ENCODE measurements around the gene KCNA2.

The KCNA2 gene

DNA sequence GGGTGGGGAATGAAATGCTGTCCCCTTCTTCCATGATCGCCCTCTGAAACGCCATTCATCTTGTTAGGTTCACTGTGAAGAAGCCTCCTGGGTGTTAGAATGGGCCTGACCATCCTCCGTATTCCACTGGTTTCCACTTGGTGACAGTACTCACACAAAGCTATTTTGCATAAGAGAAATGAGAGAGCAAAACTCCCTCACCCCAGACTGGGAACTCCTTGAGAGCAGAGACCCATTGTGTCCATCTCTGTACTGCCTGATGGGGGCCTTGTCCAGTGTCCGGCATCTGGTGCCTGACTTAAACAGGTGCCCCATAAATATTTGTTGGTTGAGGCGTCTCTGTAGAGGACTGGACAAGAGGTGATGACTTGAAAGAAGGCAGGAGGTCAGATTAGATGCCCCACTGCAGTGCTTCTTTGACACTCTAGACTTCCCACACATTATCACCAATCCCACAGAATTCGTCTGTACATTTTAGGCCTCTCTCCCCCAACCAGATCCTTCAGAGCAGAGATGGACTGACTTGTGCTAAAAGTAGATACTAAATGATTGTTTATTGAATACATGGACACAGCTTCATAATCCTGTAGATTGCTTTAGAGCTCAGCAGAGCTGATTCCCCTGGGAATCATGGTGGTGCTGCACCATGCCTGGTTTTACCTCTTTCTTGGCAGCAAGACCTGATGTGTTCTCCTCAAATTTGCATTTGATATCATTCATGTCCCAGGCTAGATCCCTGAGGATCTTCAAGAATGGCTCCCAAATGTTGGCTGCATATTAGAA, 22.4 kb upstream of the KCNA2 start:
- no peak for DNase-seq (ENCODE audit: low read depth)

DNA sequence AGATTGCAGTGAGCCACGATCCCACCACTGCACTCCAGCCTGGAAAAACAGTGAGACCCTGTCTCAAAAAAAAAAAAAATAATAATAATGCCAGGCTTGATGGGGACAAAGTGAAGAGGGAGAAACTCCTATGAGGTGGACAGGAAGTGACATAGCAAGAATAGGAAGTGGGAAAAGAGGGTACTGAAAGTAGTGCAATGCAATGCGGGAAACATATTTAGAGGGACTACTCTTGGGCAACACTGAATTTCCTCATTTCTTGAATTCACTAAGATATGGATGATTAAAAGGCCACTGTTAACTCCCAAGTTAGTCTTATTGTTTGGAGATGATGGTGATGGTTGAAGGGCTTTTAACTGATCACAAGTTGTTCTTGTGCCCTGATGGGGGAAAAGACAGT, 21.6 kb upstream of the KCNA2 start:
- no peak for DNase-seq (ENCODE audit: low read depth)

DNA sequence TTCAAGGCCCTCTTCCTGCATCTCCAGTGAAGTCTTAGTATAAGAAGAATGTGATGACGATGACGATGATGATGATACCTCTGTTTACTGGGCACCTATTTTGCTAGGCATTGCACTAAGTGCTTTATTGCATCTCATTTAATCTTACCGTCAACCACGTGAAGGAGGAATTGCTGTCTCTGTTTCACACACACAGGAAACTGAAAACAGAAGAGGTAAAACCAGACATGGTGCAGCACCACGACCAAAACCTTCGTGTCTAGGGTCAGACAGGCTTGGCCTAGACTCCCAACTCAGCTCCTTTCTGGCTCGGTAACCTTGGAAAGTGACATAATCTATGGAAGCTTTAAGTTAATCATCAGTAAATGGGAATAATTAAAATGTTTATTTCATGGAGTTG, 20.7 kb upstream of the KCNA2 start:
- DNase-seq (ENCODE audit: low read depth), result no peak

DNA sequence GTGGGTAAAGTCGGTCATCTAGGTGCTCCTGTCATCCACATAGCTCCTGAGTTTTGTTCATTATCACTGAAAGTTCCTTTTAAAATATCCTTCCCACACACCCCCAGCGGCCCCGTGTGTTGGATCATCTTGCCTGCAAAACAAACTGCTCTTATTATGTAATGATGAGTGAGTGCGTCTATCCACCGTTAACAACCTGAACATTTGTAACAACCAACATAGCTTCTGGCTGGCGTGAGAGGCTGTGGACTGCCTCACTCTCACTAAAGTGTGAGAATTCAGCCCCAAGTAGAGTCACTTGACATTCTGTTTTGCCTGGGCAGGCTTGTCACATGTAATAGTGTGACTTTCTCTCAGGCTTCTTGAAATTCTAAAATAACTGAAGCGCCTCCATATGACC, 14.5 kb upstream of the KCNA2 start:
- no peak for DNase-seq (ENCODE audit: low read depth)

DNA sequence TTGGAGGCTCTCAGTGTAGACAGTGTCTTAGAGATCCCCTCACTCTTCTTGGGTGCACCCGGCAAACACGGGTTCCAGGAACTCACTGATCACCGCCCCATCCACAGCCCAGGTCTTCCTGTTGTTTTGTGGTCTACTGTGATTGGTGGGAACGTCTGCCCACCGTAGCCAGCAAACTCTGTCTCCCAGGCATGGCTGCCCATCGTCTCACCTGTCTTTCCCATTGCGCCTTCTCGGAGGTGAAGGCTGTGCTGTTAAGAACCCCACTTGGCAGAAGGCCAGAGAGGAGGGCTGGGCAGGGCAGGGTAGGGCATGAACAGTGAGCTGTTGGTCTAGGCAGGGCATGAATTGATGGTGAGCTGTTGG, 14.1 kb upstream of the KCNA2 start:
- DNase-seq (ENCODE audit: low read depth), result no peak

DNA sequence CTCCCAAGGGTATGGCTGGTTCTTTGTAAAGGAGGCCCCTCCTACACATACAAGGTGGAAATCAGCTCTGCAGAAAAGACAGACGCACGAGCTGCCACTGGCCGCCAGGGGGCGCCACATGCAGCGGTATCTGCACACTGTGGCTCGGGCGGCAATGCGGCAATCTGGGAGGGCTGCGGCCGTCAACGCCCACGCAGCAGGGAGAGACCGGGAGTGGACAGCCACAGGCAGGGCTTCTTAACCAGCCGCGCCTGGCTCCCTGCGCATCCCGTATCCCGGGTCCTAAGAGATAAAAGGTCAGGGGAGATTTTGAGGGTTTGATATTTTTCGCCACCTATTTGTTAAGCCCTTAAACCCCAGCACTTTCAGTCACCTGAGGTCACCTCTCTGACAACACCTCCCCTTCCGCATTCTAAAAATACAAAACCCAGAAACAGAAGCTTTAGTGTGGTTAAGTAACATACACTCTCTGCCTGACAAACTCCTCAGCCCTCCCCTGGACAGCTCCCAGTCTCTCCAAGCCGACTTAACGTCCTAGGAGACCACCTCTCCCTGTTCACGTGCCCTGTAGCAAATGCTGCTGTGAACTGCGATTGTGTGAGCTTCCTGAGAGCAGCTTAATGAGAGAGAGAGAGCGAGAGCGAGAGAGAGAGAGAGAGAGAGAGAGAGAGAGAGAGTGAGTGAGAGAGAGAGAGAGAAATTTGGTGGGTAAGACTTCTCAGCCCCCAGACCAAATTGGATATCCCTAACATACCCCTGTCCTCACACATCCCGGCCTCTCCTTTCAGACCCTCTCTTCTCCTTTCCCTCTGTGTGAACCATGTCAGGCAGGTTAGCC, 13.5 kb upstream of the KCNA2 start:
- peak; percentile 75 for DNase-seq (ENCODE audit: low read depth)

DNA sequence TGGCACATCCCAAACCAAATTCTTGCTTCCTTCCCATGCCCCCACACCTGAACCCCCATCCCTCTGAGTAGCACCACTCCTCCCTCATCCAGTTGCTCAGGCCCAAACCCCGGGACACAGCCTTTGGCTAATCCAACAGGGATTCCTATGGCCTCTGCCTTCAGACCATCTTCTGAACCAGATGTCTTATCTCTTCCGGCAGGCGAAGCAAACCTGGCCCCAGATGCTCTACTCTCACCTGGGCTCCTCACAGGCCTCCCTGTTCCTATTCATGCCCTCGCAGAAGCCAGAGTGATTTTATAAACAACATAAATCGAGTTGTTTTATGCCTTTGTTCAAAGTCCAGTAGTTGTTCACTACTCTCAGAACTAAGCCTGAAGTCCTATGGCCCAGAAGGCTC, 12.5 kb upstream of the KCNA2 start:
- no peak for DNase-seq (ENCODE audit: low read depth)

DNA sequence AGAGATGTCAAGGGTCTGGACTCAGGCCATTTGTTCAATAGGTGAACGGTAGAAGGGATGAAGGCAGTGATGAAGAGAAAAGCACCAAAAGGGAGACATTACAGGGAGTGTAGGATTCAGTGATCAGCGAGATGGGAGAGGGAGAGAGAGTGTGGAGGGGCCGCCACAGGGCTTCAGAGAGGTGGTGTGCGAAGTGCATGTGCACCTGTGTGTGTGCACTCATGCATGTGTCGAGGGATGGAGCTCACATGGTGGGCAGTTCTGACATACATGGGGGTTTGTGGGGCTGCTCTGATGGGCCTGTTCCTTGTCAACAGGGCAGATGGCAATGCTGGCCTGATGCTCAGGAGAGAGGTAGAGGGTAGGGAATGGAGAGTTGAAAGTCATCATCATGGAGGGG, 11.4 kb upstream of the KCNA2 start:
- DNase-seq (ENCODE audit: low read depth), result no peak

DNA sequence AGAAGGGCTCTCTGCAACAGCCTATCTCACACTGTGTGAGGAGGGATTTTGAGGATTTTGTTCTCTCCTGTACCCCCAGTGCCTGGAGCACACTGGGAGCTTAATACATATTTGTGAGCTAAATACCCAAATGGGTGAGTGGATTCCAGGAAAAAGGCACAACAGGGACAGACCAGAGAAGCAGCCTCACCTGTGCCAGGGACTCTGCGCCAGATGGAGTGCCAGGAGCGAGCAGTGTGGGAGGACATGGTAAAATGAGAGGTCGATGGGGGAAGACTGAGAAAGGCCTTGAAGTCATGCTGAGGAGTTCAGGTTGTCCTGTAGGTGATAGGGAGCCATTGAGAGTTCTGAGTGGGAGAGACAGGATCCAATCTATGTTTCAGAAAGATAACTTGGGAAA, 11.0 kb upstream of the KCNA2 start:
- no peak for DNase-seq (ENCODE audit: low read depth)

DNA sequence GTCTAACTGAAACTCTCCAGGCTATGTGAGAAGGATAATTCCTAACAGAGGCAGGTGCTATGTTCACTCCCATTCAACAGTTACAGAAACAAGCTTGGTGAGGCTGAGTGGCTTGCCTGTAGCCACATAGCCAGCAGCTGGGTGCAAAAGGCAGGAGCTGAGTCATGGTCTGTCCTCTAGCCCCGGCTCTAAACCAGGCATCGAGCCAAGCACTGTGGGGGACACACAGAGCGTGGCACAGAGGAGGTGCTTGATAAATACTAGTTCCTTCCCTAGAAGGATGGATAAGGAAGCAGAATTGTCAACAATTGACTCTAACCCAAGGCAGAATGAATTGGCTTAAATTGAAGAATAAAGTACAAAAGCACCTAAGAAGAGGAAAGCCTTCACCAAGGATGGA, 10.4 kb upstream of the KCNA2 start:
- no peak for DNase-seq (ENCODE audit: low read depth)

DNA sequence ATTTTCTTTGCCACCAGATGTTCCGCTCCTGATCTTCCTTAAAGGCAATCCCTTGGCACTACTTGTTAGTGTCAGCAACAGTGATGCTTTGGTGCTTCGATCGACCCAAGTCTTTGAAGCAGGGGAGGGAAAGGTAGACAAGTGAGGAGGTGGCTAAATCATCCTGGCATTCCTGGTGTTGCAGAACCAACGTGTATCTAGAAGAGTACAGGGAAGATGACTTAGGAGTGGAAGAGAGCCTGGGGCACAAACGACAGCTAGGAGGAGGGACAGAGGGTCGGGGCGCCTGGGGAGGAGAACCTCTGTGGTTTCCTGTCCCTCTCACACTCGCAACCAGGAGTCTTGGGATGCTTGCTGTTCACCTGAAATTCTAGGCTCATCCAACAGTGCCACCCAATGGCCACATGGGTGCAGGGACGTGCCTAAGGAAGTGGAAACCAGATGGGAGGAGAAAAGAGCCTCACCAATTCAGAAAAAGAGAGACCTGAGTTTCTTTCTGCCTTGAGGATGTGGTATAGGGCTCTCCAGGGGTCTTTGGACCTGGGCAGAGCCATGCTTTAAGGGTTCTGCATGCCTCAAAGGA, 9.5 kb upstream of the KCNA2 start:
- no peak for DNase-seq (ENCODE audit: low read depth)

DNA sequence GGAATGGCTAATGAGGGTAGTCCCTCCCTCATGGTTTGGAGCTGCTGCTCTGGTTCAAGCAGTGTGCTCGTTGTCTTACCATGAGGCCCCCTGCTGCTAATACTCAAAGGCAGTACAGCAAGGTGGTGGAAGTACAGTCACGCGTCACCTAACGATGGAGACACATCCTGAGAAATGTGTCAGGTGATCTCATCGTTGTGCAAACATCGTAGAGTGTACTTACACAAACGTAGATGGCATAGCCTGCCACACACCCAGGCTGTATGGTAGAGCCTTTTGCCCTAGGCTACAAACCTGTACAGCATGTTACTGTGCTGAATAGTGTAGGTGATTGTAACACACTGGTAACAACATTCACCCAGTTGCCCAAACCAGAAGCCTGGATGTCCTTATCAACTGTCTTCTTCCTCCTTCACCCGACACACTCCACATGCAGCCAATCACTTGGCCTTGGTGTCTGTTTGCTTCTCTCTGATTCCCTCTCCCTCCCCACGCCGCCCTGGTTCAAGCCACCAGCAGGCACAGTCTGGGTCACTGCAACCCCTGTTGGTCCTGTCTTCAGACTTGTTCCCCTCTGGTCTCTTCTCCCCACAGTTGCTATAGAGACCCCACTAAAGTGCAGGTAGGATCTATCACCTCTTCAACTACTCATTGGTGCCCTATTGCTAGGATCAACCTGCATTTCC, 6.0 kb upstream of the KCNA2 start:
- no peak for DNase-seq (ENCODE audit: low read depth)

DNA sequence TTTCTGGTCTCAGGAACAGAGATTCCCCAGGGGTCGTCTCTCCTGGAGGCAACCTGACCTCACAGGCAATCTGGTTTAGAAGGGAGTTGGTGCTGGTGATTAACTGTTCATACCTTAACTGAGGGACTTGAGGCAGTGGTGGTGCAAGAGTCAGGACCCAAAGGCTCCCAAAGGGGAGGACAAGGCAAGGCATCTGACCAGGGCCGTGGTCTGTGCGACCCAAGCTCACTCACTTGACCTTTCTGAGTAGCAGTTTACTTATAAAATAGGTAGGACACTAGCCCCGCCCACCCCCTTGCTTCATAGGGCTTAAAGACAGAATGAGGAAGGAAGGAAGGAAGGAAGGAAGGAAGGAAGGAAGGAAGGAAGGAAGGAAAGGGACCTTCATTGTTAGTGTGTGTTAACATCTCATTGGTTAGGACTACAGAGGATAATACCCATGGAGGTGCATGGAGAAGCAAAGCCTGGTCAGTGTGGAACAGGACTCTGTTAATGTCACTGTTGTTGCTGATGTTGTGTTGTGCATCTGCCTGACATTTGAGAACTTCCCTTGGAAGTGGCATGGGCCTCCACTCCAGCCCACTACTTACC, 4.6 kb upstream of the KCNA2 start:
- DNase-seq (ENCODE audit: low read depth), result no peak

DNA sequence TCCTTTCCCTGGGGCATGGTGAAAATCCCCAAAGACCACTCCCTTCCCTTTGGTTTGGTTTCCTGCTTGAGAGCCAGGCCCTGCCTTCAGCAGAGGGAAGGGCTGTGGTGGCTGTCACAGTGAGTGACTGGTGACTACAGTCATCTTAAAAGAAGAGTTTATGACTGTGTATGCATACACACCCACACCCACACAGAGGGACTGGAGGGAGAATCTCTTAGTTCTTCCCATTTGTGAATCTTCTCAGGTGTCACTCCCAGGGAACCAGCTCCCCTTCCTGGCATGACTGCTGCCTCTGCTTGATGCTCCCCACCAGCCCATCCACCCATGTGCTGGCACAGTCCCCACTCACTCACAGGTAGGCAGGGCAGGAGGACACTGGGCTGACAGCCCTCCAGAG, 3.9 kb upstream of the KCNA2 start:
- no peak for DNase-seq (ENCODE audit: low read depth)

DNA sequence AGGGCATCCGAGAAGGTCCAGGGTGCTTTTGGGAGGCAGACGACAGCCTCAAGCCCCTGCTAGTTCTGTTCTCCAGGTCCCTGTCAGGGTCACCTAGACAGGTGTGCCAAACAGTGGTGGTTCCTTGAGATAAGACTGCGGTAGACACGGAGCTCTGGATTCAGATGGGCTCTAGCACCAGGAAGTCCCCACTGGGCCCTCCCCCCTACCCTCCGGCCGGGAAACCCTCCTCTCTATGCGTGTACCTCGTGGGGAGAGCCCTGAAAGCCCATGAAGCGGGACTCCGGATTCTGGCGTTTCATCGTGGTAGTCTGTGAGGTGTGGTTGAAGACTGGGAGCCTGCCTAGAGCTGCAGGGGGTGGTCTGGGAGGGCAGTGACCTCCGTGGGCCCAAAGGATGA, 2.1 kb upstream of the KCNA2 start:
- DNase-seq (ENCODE audit: low read depth), result no peak

DNA sequence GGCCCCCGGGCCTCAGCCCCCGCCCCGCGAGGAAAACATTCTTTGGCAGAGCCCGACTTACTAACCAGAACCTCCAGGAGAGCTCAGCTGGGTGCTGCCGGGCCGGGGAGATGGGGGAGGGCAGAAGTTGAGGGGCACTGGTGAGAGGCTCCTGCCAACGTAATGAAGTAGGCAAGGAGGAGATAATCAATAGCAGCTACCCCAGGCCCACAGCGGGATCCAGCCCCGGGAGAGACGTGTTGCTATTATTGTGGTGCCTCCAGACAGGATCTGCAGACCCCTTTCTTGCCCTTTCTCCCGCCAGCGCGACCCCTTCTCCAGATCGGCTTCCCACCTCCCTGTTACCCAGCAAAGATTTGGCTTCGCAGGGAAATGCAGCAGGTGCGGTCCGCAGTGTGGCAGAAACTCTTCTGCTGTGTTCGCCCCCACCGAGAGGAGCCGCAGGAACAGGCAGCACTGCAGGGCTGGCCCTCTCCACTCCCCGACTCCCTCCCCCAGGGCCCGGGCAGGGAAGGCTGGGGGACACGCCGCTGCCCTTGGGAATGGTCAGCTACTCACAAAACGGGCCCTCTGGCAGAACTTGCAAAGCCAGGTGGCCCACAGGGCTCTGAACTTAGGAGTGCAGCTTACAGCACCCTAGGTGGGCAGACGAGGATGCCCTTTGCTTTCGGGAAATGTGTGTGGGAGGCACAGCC, 1.5 kb upstream of the KCNA2 start:
- DNase-seq (ENCODE audit: low read depth), result no peak

DNA sequence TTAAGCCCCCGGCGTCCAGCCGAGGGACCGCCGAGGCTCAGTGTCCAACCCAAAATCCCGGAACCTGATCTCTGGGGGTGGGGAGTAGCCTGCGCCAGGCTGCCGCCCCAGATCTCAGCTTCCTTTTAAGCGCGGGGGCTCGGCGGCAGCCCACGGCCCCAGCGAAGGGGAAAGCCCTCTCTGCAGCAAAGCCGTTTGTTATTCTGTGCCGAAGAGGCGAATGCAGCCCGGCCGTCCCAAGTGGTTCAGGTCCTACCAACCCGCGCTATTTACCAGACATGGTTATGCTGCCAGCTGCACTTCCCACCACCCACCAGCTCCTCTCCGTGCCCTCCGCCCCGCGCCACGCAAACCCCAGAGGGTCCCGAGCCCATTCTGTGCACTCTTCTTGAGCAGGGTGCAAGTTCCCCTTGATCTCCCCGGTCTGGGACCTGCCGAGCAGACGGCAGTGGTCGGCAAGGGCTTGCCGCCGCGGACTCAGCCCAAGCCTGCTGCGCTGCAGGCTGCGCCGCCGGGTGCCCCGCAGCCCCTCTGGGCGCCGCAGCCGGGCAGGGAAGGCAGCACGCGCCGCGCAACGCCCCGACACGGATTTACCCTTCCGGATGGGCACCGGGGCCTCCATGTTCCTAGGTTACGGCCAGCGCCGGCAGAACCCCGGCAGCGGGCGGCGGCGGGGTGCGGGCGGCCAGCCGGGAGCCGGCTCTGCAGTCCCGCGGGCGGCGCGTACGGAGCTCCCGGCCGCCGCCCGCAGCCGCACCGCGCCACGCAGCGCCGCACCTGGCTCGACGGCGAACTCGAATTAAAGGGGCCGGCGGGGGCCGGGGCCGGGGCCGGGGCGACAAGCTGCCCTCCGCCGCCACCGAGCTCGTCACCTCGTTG, 738 bp upstream of the KCNA2 start:
- no peak for DNase-seq (ENCODE audit: low read depth)

DNA sequence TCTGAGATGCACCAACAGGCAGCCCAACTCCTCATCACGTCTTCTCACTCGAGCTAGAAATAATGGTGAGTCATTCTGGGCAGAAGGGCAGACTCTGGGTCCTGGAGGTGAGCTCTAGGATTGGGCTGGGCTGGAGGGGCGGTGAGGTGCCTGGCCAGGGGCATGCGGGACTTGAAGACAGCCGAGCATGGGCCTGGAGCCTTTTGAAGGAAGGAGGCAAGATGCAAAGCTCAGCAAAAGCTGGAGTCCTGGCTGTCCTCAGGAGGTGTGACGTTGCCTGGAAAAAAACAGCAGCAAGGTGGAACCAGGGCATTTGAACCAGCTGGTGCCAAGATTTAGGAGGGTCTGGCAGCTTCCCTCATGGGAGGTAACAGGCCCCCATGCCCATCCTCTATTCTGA, 712 bp downstream of the KCNA2 start:
- DNase-seq (ENCODE audit: low read depth), result no peak

DNA sequence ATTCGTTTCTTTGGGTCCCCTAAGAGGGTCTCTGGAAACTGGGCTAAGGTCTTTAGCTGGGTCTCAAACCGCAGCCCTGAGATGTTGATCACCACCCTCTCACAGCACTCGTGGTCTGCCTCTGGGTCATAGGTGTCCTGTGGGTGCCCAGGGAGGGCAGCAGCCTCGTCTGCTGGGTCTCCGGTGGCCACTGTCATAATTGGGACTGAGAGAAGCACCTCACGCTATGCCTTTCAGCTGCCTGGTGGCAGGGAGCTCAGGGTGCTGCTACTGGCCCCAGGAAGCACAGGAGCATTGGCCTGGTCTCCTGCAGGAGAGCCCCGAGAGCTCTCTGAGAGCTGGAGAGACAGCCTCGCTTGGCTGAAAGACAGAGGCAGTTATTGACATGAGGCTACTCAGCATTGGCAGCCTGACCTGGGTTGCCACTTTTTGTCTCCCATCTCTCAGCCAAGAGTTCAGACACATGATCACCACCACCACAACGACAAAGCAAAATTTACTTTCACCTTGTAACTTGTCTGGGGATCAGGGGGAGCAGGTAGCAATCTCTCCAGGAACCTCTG, 1.5 kb downstream of the KCNA2 start:
- DNase-seq (ENCODE audit: low read depth), result no peak

DNA sequence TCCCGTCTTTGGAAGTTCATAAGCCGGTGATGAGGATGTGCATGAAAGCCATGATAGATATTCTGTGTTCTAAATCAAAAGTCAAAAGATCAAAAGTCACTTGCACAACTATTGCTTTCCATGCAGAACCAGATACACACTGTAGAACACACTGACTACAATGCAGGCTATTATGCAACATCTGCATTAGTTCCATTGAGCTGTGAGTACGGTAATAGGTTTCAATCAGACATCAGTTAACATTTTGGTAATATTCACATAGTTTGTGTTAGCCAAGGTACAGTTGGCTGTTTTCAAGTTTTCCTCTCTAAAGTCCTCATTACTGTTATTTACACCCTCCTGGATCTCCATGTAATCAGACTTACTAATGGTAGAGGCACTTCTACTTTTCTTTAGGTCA, 3.1 kb downstream of the KCNA2 start:
- no peak for DNase-seq (ENCODE audit: low read depth)

Measured in stimulated activated CD8-positive, alpha-beta memory T cell treated with anti-CD3 and anti-CD28 coated beads, Interleukin-12 subunit alpha, Interleukin-12 subunit beta, amount 100 ng/mL, for 4 hours (primary cell).